Peyer's patch (tissue), 4 donors: ENCODE data around the gene ANTXRL. TPM values are rescaled to one million over a fixed set of nuclear protein-coding genes. Genes with fewer than 3 reads are reported as not detected.
A peak's percentile ranks its signal among the peaks of the same experiment; 100 is the strongest.
"Not testable (repeated sequence)": the region's sequence is repeated elsewhere in the genome, so short reads cannot be mapped to it uniquely, and the experiment has no call there.

ENCODE experiments used
- DNase-seq, 3 donors: peaks; one replicate each; pipeline ENCODE4 v3.0.0-alpha.2; 2017 to 2019
- H3K27ac ChIP-seq, 4 donors: fragments of 200-600 bp; sonication (generic); one replicate each; pipeline ENCODE4 v1.5.1; 2016 to 2019
- H3K27me3 ChIP-seq, 2 donors: fragments of 200-600 bp; sonication (generic); one replicate each; pipeline ENCODE4 v1.5.1; 2019
- H3K36me3 ChIP-seq, 3 donors: fragments of 200-600 bp; sonication (generic); one replicate each; pipeline ENCODE4 v1.5.1; 2016 to 2019
- H3K4me1 ChIP-seq, 4 donors: fragments of 200-600 bp; sonication (generic); one replicate each; pipeline ENCODE4 v1.5.1; 2016 to 2019
- H3K4me3 ChIP-seq, 4 donors: fragments of 200-600 bp; sonication (generic); 1 replicate in 3 of 4; 2 replicates in 1 of 4; pipeline ENCODE4 v1.5.1; 2016 to 2019; ENCODE audit warnings: mild to moderate bottlenecking in 1 of 4
- H3K9me3 ChIP-seq, 4 donors: fragments of 200-600 bp; sonication (generic); one replicate each; pipeline ENCODE4 v1.5.1; 2016 to 2019; ENCODE audit warnings: mild to moderate bottlenecking in 1 of 4
- POLR2A ChIP-seq, 2 donors: fragments of 450-650 bp; IDR thresholded peaks; one replicate each; pipeline ENCODE4 v1.5.1; 2017; ENCODE audit warnings: antibody characterized with exemption in 2 of 2, mild to moderate bottlenecking in 2 of 2, moderate library complexity in 2 of 2
- total RNA-seq, 4 donors: library from RNA; depleted of rRNA; stranded (reverse); fragments of >200 nt; gene quantifications; one replicate each; pipeline ENCODE4 v1.1.0, GENCODE V29; 2016
- TF ChIP-seq, protein P1 (sequence below), 6 experiments: fragments of 450-650 bp in 4 of 6; fragments of 200-600 bp in 2 of 6; sonication (generic) in 1 of 6; IDR thresholded peaks; one replicate each; pipeline ENCODE4 v1.5.1; 2017 to 2019; ENCODE audit warnings: antibody characterized with exemption in 6 of 6, mild to moderate bottlenecking in 3 of 6, moderate library complexity in 1 of 6

The ANTXRL gene
- total RNA-seq, 4 donors from 2014 or later = not detected

DNA sequence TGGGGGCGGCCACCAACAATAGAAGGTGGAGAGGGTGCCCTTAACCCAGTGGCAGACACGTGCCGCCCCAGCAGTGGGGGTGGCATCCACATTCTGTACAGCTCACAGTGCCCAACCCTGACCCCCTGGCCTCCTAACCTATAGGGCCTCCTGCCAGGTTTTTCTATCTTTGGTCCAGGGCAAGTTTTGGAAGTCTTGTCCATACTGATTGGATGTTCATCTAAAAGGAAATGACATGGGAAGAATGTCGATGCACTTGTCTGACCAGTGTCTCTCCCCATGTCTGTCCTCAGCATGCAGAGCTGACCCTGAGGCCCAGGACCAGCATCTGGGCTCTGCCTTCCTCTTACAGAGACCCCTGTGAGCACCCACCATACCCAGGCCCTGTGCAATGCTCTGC, 32.3 kb upstream of the ANTXRL start:
- TF ChIP-seq, protein P1, sequence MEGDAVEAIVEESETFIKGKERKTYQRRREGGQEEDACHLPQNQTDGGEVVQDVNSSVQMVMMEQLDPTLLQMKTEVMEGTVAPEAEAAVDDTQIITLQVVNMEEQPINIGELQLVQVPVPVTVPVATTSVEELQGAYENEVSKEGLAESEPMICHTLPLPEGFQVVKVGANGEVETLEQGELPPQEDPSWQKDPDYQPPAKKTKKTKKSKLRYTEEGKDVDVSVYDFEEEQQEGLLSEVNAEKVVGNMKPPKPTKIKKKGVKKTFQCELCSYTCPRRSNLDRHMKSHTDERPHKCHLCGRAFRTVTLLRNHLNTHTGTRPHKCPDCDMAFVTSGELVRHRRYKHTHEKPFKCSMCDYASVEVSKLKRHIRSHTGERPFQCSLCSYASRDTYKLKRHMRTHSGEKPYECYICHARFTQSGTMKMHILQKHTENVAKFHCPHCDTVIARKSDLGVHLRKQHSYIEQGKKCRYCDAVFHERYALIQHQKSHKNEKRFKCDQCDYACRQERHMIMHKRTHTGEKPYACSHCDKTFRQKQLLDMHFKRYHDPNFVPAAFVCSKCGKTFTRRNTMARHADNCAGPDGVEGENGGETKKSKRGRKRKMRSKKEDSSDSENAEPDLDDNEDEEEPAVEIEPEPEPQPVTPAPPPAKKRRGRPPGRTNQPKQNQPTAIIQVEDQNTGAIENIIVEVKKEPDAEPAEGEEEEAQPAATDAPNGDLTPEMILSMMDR (IDR thresholded peaks at IDR 0.05) = no peak
- no peak for TF ChIP-seq POLR2A (IDR thresholded peaks at IDR 0.05)
- Histone ChIP-seq H3K27ac (no peak overlapping the region), H3K4me3 (no peak overlapping the region), H3K27me3 (no peaks in the 10 kb centered on the region), H3K36me3 (no peaks in the 10 kb centered on the region), H3K9me3 (no peaks in the 10 kb centered on the region), H3K4me1 (no peaks in the 10 kb centered on the region)
- no peak for DNase-seq

DNA sequence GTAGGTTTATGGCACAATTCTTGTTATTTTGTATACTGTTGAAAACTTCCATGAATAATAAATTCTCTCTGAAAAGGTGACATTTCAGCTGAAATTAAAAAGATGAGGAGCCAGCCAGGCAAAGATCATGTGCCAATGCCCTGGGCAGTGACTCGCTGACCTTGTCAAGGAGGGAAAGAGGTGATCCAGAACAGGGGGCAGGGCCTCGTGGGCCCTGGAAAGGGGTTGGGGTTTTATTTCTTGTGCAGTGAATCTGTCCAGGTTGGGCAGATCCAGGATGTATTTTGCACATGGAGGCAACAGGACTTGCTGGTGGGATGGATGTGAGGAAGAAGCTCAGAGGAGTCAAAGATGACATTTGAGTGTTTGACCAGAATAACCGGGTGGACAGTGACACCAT, 31.6 kb upstream of the ANTXRL start:
- H3K36me3 ChIP-seq, DNase-seq: not testable (repeated sequence)

DNA sequence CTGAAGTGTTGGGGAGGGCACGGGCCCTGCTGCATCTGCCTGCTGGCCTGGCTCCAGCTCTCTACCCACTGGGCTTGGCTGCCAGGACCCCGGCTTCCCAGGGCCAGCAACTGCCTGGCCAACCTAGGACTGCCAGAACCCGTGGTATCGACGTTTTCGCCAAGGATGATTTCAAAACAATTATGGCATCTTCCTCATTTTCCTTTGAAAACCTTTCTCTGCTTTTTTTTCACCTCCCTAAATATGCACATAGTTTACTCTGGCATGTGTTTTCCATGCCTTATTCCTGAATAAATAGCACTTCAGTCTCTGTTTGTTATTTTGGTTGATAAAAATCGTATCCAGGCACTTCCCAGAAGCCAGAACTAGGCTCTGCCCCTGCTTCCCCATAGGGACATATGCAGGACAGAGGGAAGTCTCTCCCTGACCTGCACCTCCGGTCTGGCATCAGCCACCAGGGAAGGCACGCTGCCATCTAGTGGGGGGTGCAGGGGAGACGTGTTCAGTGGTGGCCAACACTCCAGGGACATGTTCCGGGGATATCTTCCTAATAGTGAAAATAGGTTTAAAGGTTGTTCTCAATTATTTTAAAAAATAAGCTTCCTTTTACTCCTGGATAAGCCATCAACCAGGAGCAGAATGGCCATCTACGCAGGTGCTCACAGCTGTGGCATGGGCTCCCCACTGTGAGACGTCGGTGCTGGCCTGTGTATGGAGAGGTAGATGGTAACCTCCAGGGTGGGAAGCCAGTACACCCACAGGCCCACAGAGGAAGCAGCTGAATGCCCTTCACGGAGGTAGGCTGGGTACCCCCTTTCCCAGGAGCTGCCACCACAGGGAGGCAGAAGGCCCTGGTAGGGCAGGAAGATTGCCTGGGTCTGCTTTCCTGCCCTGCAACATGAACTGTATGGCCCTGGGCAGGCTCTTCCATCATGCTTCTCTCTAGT, 30.7 kb upstream of the ANTXRL start:
- no peak overlapping the region for H3K27ac ChIP-seq
- H3K4me3 ChIP-seq = no peak overlapping the region
- DNase-seq = peak; percentile 62 to 78 (median 76)
- no peaks in the 10 kb centered on the region for H3K9me3 ChIP-seq
- TF ChIP-seq POLR2A (IDR thresholded peaks at IDR 0.05) = no peak
- TF ChIP-seq, protein P1 (IDR thresholded peaks at IDR 0.05) = peak in 5 of 6 experiments; percentile 26 to 51 (median 46)
- H3K4me1 ChIP-seq = no peaks in the 10 kb centered on the region
- no peaks in the 10 kb centered on the region for H3K36me3 ChIP-seq
- H3K27me3 ChIP-seq = no peaks in the 10 kb centered on the region

More for the DNA sequence above, 31.6 kb upstream of the ANTXRL start:
- not testable (repeated sequence) for H3K9me3 ChIP-seq, H3K27ac ChIP-seq, H3K4me3 ChIP-seq, H3K27me3 ChIP-seq, H3K4me1 ChIP-seq

- DNase-seq = no peak
- no peaks in the 10 kb centered on the region for H3K27me3 ChIP-seq
- no peaks in the 10 kb centered on the region for H3K4me1 ChIP-seq
- H3K9me3 ChIP-seq = no peaks in the 10 kb centered on the region
- H3K36me3 ChIP-seq = no peaks in the 10 kb centered on the region
- H3K4me3 ChIP-seq = no peak overlapping the region
- TF ChIP-seq POLR2A (IDR thresholded peaks at IDR 0.05) = no peak
- TF ChIP-seq, protein P1 (IDR thresholded peaks at IDR 0.05) = no peak
- no peak overlapping the region for H3K27ac ChIP-seq
Observed at GRCh38 chr10:46257099-46257498, 29.7 kb upstream of the ANTXRL start.

DNA sequence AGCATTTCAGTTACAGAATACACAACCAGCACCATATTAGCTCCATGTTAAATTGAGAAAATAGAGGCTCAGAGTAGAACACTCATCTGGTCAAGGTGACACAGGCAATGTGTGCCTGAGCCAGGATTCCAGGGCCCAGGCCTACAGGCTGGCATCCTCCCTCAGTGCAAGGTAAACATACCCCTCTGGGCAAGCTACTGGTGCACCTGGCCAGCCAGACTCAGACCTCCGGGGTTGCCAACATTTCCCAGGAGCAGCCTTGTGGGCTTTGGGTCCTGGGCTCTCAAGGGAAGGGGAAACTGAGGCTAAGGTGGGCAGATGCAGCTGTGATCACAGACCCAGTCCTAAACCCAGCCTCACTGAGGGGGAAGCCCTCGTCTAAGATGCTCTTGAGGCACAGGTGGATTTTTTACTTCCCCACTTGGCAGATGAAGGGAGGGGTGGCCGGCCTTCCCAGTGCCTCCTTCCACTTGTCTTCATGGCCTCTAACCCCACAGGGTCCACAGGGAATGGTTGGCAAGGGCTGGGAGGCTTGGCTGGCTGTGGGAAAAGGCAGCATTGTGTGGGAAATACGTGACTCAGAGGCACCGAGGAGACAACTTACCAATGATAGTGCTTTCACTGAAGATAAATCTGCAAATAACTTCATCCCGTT, 23.8 kb upstream of the ANTXRL start:
- not testable (repeated sequence) for H3K9me3 ChIP-seq, H3K27me3 ChIP-seq, H3K4me1 ChIP-seq, H3K36me3 ChIP-seq, H3K4me3 ChIP-seq, H3K27ac ChIP-seq, DNase-seq

GRCh38 chr10:46263831-46264268, 22.9 kb upstream of the ANTXRL start:
- no peak overlapping the region for H3K4me3 ChIP-seq
- no peak for DNase-seq
- peaks cover 0 to 9% (median 0%) of the 10 kb centered on the region in 4 donors for H3K4me1 ChIP-seq
- no peaks in the 10 kb centered on the region for H3K27me3 ChIP-seq
- no peak overlapping the region for H3K27ac ChIP-seq
- H3K9me3 ChIP-seq = no peaks in the 10 kb centered on the region
- H3K36me3 ChIP-seq = no peaks in the 10 kb centered on the region
- TF ChIP-seq POLR2A (IDR thresholded peaks at IDR 0.05) = no peak
- TF ChIP-seq, protein P1 (IDR thresholded peaks at IDR 0.05) = no peak
